IPS-18a (cell line): ENCODE results near the gene BPIFB1.

Source experiments
- H3K27ac ChIP-seq: one replicate; pipeline ENCODE4 v1.5.1; 2013; ENCODE audit warnings: low read length
- H3K27me3 ChIP-seq: one replicate; pipeline ENCODE4 v1.6.1; 2013; ENCODE audit warnings: mild to moderate bottlenecking, low read length; ENCODE audit not compliant: control insufficient read depth, insufficient read depth
- H3K36me3 ChIP-seq: one replicate; pipeline ENCODE4 v1.6.1; 2013; ENCODE audit warnings: low read depth, low read length; ENCODE audit not compliant: control insufficient read depth
- H3K4me1 ChIP-seq: one replicate; pipeline ENCODE4 v1.6.1; 2013; ENCODE audit warnings: low read depth, low read length; ENCODE audit not compliant: control insufficient read depth
- H3K4me3 ChIP-seq: one replicate; pipeline ENCODE4 v1.5.1; 2013; ENCODE audit warnings: low read length
- H3K9ac ChIP-seq: one replicate; pipeline ENCODE4 v1.6.1; 2013; ENCODE audit warnings: mild to moderate bottlenecking, low read length, moderate library complexity
- H3K9me3 ChIP-seq: one replicate; pipeline ENCODE4 v1.6.1; 2013; ENCODE audit warnings: low read depth, low read length; ENCODE audit not compliant: control insufficient read depth

BPIFB1 gene

DNA sequence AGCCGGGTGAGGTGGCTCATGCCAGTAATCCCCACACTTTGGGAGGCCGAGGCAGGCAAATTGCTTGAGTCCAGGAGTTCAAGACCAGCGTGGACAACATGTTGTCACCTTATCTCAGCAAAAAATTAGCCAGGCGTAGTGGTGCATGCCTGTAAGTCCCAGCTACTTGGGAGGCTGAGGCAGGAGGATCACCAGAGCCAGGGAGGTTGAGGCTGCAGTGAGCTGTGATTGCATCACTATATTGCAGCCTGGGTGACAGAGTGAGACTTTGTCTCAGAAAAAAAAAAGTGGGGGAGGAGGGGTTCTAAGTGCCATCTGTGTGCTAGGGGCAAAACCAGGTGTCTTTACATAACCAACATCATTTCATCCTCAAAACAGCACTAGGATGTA, 70.0 kb downstream of the BPIFB1 start:
- H3K27ac ChIP-seq = no peak overlapping the region
- no peak overlapping the region for H3K9ac ChIP-seq
- peaks cover 19% of the 10 kb centered on the region for H3K4me1 ChIP-seq
- no peak overlapping the region for H3K4me3 ChIP-seq
- H3K36me3 ChIP-seq = no peaks in the 10 kb centered on the region
- H3K27me3 ChIP-seq = no peaks in the 10 kb centered on the region
- H3K9me3 ChIP-seq = no peaks in the 10 kb centered on the region
